WTC11 (cell line): Measurements from ENCODE around the gene CHADL. TPM values are rescaled to one million over a fixed set of nuclear protein-coding genes. Genes with fewer than 3 reads are reported as not detected.

Experiments used
- AR ChIP-seq: fragments of 250-450 bp; sonication (Bioruptor Pico); IDR thresholded peaks from 2 replicates; pipeline ENCODE4 v1.9.0; 2021; ENCODE audit warnings: mild to moderate bottlenecking
- CBFB ChIP-seq: sonication (generic); formaldehyde crosslinking; IDR thresholded peaks from 2 replicates; pipeline ENCODE4 v1.8.1; 2022; ENCODE audit warnings: mild to moderate bottlenecking, low read depth, missing genetic modification reagents
- CDX4 ChIP-seq: fragments of 250-450 bp; sonication (Bioruptor Pico); IDR thresholded peaks from 2 replicates; pipeline ENCODE4 v1.9.0; 2021; ENCODE audit warnings: moderate library complexity, mild to moderate bottlenecking, inconsistent platforms, borderline replicate concordance
- E2F1 ChIP-seq: sonication (generic); formaldehyde crosslinking; IDR thresholded peaks from 2 replicates; pipeline ENCODE4 v1.8.0; 2022; ENCODE audit warnings: mild to moderate bottlenecking, missing genetic modification reagents
- E2F5 ChIP-seq: sonication (generic); formaldehyde crosslinking; IDR thresholded peaks from 2 replicates; pipeline ENCODE4 v1.8.1; 2022; ENCODE audit warnings: mild to moderate bottlenecking, moderate library complexity, missing genetic modification reagents
- ERG ChIP-seq: fragments of 250-450 bp; sonication (Bioruptor Pico); IDR thresholded peaks from 2 replicates; pipeline ENCODE4 v1.8.0; 2021; ENCODE audit warnings: mild to moderate bottlenecking
- FOXJ3 ChIP-seq: sonication (generic); formaldehyde crosslinking; IDR thresholded peaks from 2 replicates; pipeline ENCODE4 v1.9.0; 2021; ENCODE audit warnings: missing genetic modification reagents, mild to moderate bottlenecking, borderline replicate concordance
- FOXK1 ChIP-seq: sonication (generic); formaldehyde crosslinking; IDR thresholded peaks from 2 replicates; pipeline ENCODE4 v1.8.0; 2022; ENCODE audit warnings: mild to moderate bottlenecking, moderate library complexity, missing genetic modification reagents
- FOXP1 ChIP-seq: sonication (generic); formaldehyde crosslinking; IDR thresholded peaks from 2 replicates; pipeline ENCODE4 v1.8.0; 2022; ENCODE audit warnings: missing genetic modification reagents, mild to moderate bottlenecking, moderate library complexity, borderline replicate concordance
- GTF2I ChIP-seq: fragments of 250-450 bp; sonication (Bioruptor Pico); conservative IDR thresholded peaks from 2 replicates; pipeline ENCODE4 v1.4.0; 2021; ENCODE audit warnings: mild to moderate bottlenecking
- JAZF1 ChIP-seq: fragments of 250-450 bp; sonication (Bioruptor Pico); IDR thresholded peaks from 2 replicates; pipeline ENCODE4 v1.9.0; 2021; ENCODE audit warnings: moderate library complexity, mild to moderate bottlenecking, inconsistent platforms
- MXD4 ChIP-seq: fragments of 250-450 bp; sonication (Bioruptor Pico); IDR thresholded peaks from 2 replicates; pipeline ENCODE4 v1.8.0; 2021; ENCODE audit warnings: mild to moderate bottlenecking, moderate library complexity, borderline replicate concordance
- NR2C2 ChIP-seq: sonication (generic); formaldehyde crosslinking; IDR thresholded peaks from 2 replicates; pipeline ENCODE4 v1.8.0; 2022; ENCODE audit warnings: mild to moderate bottlenecking, missing genetic modification reagents
- NR3C1 ChIP-seq: sonication (generic); formaldehyde crosslinking; conservative IDR thresholded peaks from 2 replicates; pipeline ENCODE4 v1.8.1; 2023; ENCODE audit warnings: low read depth, mild to moderate bottlenecking, missing genetic modification reagents
- STAT6 ChIP-seq: sonication (generic); formaldehyde crosslinking; conservative IDR thresholded peaks from 2 replicates; pipeline ENCODE4 v1.8.1; 2023; ENCODE audit warnings: mild to moderate bottlenecking, low read depth, missing genetic modification reagents, moderate library complexity
- TCF7 ChIP-seq: sonication (generic); formaldehyde crosslinking; IDR thresholded peaks from 2 replicates; pipeline ENCODE4 v1.8.0; 2022; ENCODE audit warnings: mild to moderate bottlenecking, low read depth, missing genetic modification reagents, moderate library complexity
- ZBTB21 ChIP-seq: sonication (generic); formaldehyde crosslinking; IDR thresholded peaks from 2 replicates; pipeline ENCODE4 v1.8.1; 2023; ENCODE audit warnings: mild to moderate bottlenecking, missing genetic modification reagents, borderline replicate concordance
- ZMAT4 ChIP-seq: fragments of 250-450 bp; sonication (Bioruptor Pico); IDR thresholded peaks from 2 replicates; pipeline ENCODE4 v1.9.0; 2021; ENCODE audit warnings: mild to moderate bottlenecking
- ZNF121 ChIP-seq: sonication (generic); formaldehyde crosslinking; IDR thresholded peaks from 2 replicates; pipeline ENCODE4 v1.8.0; 2023; ENCODE audit warnings: missing genetic modification reagents
- ZNF396 ChIP-seq: fragments of 250-450 bp; sonication (Bioruptor Pico); IDR thresholded peaks from 2 replicates; pipeline ENCODE4 v1.8.0; 2021; ENCODE audit warnings: mild to moderate bottlenecking, moderate library complexity, borderline replicate concordance
- ZNF532 ChIP-seq: fragments of 250-450 bp; sonication (Bioruptor Pico); IDR thresholded peaks from 2 replicates; pipeline ENCODE4 v1.9.0; 2021; ENCODE audit warnings: mild to moderate bottlenecking, borderline replicate concordance
- total RNA-seq: library from RNA; stranded (reverse); gene quantifications from 3 replicates; pipeline ENCODE4 v1.2.3, GENCODE V29; 2021

The CHADL gene
- total RNA-seq, 1 experiment from 2014 or later, result 1.2 TPM

GRCh38 chr22:41237036-41237706, 3.6 kb downstream of the CHADL start (continued):
- TF ChIP-seq ZNF396 (CRISPR knock-in tag) (no peak), ZMAT4 (no peak), JAZF1 (CRISPR knock-in tag) (no peak), FOXP1 (CRISPR knock-in tag) (no peak), E2F5 (CRISPR knock-in tag) (no peak), TCF7 (CRISPR knock-in tag) (no peak), ZBTB21 (CRISPR knock-in tag) (peak; percentile 36; the same call in 1 of the 2 replicates), ERG (CRISPR knock-in tag) (no peak), NR2C2 (CRISPR knock-in tag) (no peak), ZNF121 (CRISPR knock-in tag) (no peak), MXD4 (CRISPR knock-in tag) (no peak), CBFB (CRISPR knock-in tag) (0 out of 2 replicates have a peak, but pooled peaks have one; percentile 5), AR (CRISPR knock-in tag) (no peak), FOXK1 (CRISPR knock-in tag) (no peak), FOXJ3 (no peak), GTF2I (CRISPR knock-in tag) (no peak), NR3C1 (no peak), CDX4 (no peak), ZNF532 (CRISPR knock-in tag) (no peak), E2F1 (no peak), STAT6 (CRISPR knock-in tag) (peak; percentile 58; the same call in 1 of the 2 replicates)
